IPS DF 4.7 (cell line): ENCODE measurements around the gene LILRB3.
"Not testable (repeated sequence)": the region's sequence is repeated elsewhere in the genome, so short reads cannot be mapped to it uniquely, and the experiment has no call there.

Source experiments
- DNase-seq: peaks from one replicate; pipeline ENCODE4 v3.0.0-alpha.2; 2013; ENCODE audit warnings: low spot score; ENCODE audit errors: extremely low read depth

The LILRB3 gene

DNA sequence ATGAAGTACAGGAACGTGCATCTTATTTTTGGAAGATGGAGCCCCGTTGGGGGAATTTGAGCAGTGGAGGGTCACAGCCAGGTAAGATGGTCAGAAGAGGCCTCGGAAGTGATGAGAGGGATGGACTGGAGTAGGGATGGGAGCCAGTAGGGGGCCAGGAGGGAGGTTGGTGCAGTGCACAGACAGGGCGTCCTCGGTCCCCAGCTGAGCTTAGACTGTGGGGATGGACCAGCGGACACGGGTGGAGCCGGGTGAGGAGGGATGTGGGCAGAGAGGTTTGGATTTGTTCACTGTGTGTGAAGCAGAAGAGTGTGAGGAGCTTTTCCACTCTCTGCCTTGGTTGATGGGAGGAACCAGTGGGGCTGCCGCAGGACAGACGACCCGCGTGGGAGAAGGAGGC is 11.6 kb downstream of the LILRB3 start:
- DNase-seq = no peak

DNA sequence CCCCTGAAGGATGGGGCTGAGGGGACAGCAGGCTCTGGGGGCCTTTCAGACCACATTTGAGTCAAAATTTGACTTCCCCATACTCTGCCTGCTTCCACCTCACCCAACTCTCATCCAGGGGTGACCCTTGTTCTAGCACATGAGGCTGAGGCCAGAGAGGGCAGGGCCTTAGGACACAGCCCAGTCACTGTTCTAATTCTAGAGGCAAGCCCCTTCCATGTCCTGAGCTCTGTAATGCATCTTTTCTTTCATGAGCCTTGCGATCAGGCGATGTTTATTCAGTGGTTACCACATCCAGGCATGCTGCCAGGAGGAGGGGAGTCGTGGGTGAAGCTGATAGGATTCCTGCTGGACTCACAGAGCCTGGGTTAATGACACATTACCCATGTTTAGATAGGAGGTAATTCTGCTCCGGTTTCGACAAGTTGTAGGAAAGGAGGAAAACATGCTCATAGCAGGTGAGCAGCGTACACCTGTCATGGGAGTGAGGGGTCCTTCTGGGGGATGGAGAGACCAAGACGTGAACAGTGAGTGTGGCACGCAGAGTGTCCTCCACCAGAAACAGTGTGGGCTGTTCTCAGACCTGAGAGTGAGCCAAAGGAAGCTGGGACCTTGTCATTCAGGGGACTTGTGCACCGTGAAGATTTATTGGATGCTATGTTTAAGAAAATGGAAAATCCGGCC is 12.9 kb downstream of the LILRB3 start:
- DNase-seq = no peak

DNA sequence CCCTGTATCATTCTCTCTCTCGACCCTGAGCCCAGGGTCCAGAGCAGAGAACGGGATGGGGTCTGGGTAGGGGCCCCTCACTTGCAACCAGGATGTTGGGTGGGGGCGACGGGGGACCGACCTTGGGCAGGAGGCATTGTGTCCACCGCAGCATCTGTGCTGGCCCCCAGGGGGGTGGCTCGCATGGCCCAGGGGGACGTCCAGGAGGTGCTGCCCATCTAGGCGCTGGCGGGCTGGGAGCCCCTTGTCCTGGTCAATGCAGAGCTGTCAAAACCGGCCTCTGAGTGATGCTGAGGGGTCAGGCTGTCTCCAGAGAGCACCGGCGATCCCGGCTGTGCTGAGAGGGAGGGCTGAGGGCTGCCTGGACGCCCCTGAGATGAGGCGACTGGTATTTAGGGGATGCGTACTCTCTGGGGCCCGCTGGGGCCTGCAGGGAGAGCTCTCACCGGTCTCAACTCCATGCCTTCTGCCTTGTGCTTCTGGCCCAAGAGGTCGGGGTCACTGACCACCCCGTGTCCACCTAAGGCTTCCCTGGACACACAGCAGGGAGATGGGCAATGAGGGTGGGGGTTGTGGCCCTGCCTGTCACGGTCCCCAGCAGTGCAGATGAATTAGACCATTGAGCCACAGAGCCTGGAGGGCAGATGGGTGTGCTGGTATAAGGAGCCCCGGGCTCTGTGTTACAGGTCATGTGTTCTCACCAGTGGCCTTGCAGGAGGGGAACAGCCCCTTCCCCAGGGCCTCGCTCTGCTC is 13.6 kb downstream of the LILRB3 start:
- DNase-seq = no peak

DNA sequence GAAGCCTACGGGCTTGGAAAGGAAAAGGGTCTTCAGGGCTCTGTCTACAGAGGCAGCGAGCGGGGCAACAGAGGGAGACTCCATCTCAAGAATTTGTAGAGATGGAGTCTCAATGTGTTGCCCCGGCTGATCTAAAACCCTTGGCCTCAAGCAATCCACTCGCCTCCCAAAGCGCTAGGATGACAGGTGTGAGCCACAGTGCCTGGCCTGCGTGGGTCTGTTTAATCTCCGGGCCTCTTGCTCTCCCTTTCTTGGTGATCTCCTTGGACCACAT is 14.1 kb downstream of the LILRB3 start:
- DNase-seq = no peak

DNA sequence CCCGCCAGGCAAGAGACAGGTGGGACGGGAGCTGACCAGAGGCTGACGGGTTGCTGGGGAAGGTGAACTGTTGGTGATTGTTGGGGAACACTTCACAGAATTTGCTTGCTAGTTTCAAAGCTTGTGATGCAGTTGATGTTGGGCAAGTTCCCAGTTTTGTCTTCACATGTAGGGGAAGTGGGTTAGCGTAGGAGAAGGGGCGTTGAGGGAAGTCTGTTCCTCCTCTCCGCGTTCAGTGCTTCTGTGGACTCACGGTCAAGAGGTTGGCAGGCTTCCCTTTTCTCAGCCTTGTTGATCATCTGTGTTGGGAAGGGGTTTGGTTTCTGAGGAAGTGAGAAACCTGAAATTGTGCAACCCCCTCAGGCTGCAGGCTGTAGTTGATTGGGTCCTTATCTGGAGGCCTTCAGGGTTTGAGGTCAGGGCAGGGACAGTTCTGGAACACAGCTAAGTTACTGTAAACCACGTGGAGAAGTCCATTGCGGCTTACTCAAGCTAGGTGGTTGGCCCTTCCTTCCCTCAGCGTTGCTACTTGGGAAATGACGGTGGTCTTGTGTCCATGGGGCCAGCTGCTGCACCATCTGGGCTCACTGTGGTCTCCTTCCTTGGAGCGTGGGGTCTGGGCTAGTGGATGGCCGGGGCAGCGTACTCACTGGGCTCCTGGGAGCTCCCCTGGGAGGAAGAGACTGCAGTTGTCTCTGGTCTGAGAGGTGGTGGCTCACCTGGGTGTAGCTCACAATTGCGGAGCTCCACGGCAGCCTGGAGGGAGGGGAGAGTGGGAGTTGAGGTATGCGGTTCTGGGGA is 14.6 kb downstream of the LILRB3 start:
- DNase-seq = no peak

DNA sequence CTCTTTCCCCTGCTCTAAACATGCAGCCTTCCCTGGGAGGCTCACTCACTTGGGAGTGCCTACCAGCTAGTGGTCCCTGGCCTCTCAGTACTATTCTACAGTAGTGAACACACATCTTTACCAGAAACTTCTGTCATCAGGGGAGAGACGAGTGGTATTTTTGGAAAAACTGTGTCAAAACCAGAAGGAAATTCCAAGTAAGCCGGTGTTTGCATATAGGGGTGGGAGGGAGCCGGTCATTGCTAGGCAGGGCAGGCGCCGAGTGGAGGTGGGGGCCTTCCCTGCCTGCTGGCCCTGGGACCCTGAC is 15.2 kb downstream of the LILRB3 start:
- no peak for DNase-seq

DNA sequence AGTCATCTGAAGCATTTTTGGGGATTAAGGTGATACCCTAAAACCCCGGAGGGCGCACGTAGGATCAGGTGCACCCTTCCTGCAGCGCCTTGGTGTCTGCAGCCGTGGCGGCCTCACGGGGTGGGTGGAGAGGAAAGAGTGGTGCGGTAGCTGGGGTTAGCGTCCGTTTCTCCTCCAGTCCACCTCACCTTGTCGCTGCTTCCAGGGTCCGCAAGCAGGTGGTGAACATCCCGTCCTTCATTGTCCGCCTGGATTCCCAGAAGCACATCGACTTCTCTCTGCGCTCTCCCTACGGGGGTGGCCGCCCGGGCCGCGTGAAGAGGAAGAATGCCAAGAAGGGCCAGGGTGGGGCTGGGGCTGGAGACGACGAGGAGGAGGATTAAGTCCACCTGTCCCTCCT is 15.6 kb downstream of the LILRB3 start:
- DNase-seq = not testable (repeated sequence)

DNA sequence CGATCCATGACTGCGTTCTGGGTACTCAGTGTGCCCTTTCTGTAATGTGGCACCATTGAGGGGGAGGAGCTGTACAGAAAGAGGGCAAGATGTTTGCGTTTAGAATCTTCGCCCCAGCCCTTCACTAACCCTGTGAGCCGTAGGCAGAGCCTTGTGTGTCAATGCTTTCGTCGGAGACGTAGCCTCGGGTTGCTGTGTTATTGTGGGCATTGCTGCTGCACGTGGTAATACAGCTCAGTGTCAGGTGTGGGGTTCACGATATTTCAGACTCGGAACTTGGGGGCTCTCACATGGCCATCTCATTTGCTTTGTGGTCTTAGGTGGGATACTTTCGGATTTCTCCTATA is 16.0 kb downstream of the LILRB3 start:
- DNase-seq = no peak

DNA sequence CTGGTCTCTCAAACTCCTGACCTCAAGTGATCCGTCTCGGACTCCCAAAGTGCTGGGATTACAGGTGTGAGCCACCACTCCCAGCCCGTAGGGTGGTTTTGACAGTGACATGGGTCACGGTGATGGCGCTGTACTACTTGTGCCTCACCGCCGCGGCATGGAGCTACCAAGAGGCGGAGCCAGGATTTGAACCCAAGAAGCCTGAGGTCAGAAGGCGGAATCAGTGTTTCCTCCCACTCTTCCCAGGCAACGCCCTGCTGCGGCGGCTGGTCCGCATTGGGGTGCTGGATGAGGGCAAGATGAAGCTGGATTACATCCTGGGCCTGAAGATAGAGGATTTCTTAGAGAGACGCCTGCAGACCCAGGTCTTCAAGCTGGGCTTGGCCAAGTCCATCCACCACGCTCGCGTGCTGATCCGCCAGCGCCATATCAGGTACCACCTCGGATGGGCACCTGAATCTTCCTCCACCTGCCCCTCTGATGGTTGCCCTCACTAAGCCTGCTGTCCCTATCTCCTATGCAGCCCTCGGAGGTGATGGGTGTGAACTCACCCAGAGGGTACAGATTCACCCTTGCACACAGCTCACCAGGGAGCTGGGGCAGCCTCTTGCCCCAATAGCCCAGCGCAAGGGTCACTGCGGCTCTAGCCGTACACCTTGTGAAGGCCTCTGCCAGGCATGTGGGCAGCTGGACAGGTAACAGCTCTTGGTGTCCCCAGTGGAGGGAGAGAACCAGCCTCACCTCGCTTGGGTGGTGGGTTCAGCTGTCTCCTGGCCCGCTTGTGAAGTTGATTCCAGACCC is 16.6 kb downstream of the LILRB3 start:
- no peak for DNase-seq

DNA sequence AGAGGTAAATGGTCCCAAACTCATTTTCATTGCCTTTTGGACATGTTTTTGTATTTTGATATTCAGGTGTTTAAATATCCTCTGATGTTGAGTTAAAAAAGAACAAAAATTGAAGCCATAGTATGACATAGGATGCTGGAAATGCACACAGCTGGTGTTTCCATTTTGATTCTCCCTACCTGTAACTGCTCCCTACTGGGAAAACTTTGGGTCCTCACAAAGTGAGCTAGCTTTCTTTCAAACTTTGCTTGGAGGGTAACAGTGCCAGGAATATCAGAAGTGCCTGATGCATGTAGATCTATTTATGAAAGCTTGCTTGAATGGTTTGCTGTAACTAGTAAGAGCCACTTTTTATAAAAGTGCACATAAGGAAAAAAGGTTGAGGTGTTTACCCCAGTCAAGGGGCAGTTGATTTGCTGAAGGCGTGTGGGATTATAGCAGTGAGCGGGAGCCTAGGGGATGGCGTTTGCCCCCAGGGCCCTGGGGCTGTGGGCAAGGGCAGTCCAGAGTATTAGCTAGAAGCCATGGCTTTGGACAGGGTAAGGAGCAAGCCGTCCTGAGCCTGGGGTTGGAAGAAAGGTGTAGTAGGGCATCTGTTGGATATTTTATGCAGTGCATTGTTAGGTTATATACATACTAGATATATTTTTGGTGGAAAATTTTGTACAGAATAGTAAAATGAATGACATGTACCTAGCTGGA is 17.9 kb downstream of the LILRB3 start:
- DNase-seq = no peak

DNA sequence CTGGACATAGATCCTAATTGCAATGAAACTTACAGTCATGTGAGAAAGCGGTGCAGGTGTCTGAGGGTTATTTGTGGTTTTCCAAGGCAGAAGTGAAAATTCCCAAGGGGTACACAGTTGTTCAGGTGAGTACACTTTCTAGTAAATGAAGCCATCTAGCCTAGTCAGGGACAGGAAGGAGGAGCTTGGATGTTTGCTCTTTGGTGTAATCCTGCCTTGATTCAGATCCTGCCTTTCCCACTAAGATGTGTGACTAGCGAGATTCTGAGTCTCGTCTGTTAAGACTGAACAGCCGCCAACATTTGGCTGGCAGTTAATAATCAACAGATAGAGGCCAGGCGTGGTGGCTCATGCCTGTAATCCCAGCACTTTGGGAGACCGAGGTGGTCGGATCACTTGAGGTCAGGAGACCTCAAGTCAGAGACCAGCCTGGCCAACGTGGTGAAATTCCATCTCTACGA is 19.6 kb downstream of the LILRB3 start:
- DNase-seq = no peak

DNA sequence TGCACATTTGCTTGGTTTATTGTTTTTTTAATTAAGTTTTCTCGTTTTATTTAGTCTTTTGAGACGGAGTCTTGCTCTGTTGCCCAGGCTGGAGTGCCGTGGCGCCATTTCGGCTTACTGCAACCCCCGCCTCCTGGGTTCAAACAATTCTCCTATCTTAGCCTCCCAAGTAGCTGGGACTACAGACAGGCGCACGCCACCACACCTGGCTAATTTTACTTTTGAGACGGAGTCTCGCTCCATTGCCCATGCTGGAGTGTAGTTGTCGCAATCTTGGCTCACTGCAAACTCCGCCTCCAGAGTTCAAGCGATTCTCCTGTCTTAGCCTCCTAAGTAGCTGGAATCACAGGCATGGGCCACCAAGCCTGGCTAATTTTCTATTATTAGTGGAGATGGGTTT is 20.8 kb downstream of the LILRB3 start:
- DNase-seq = no peak

DNA sequence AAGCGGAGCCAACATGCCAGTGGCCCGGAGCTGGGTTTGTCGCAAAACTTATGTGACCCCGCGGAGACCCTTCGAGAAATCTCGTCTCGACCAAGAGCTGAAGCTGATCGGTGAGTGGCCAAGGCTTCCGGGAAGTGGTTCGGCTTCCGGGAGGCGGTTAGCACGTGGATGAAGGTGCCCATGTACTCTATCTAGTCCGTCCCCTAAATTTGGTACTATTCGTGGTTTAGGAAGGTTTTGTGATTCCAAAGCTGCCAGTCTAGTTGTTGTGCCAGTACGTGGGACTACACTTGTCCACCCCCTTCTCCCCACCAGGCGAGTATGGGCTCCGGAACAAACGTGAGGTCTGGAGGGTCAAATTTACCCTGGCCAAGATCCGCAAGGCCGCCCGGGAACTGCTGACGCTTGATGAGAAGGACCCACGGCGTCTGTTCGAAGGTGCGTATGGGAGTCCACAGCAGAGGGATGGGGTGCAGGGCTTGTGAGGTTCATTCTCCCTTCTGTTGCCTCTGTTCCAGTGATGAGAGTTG is 21.6 kb downstream of the LILRB3 start:
- DNase-seq = no peak

DNA sequence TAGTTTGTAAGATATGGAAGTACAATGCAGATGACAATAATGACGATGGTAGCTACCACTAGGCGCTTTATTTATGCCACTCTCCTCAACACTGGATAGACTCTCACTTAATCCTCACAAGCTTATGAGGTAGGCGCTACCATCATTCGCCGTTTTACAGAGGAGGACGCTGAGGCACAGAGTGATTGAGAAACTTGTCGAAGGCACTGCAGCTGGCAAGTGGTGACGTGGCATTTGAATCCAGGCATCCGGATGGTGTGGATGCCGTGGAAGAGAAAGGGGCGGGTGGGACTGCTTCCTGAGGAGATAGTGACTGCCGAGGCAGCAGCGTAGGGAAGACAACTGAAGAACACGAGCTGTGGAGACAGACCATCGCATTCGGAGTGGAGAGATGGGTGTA is 23.4 kb downstream of the LILRB3 start:
- no peak for DNase-seq

DNA sequence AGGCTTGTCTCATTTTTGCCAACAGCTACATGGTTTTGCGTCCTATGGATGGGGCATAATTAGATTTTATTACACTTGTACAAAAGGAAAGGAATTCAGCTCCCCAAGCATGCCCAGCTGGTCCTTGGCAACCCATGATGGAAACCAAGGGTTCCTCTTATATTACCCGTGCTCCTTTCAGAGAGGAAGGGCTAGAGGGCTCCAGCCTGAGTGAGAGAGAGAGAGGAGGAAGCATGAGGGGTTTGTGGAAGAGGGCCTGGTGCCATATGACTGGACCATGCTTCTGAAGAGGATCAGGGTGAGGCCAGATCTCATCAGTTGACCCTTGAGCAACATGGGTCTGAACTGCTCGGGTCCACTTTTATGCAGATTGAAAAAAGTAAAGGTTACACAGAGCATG is 25.7 kb downstream of the LILRB3 start:
- no peak for DNase-seq

DNA sequence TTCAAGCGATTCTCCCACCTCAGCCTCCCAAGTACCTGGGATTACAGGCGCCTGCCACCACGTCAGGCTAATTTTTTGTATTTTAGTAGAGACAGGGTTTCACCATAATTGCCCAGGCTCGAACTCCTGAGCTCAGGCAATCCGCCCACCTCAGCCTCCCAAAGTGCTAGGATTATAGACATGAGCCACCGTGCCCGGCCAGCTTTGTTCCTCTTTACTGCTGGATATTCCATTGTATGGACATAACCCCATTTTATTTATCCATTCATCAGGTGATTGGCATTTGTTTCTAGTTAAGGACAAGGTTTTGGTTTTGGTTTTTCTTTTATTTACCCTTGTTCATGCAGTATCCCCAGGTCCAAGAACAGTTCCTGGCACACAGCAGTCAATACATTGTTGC is 26.3 kb downstream of the LILRB3 start:
- no peak for DNase-seq

DNA sequence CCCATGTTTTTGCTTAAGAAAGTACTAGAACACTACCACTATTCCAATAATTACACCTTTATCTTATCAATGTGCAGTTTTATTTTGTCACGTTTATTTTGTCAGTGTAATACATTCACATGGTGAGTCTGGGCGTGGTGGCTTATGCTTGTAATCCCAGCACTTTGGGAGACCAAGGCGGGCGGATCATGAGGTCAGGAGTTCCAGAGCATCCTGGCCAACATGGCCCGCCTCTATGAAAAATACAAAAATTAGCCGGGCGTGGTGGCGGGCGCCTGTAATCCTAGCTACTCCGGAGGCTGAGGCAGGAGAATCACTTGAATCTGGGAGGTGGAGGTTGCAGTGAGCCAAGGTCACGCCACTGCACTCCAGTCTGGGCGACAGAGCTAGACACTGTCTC is 28.3 kb downstream of the LILRB3 start:
- DNase-seq = not testable (repeated sequence)

DNA sequence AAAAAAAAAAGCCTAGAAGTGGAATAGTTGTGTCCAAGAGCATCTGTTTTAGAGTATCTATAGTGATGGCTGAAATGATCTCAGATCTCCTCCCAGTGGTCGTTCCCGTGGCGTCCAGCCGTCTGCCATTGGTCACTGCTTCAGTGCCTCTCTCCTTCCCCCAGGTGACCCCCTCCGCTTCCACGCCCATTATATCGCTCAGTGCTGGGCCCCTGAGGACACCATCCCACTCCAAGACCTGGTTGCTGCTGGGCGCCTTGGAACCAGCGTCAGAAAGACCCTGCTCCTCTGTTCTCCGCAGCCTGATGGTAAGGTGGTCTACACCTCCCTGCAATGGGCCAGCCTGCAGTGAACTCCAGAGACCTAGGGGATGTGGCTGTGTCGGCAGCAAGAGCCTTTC is 29.8 kb downstream of the LILRB3 start:
- no peak for DNase-seq

DNA sequence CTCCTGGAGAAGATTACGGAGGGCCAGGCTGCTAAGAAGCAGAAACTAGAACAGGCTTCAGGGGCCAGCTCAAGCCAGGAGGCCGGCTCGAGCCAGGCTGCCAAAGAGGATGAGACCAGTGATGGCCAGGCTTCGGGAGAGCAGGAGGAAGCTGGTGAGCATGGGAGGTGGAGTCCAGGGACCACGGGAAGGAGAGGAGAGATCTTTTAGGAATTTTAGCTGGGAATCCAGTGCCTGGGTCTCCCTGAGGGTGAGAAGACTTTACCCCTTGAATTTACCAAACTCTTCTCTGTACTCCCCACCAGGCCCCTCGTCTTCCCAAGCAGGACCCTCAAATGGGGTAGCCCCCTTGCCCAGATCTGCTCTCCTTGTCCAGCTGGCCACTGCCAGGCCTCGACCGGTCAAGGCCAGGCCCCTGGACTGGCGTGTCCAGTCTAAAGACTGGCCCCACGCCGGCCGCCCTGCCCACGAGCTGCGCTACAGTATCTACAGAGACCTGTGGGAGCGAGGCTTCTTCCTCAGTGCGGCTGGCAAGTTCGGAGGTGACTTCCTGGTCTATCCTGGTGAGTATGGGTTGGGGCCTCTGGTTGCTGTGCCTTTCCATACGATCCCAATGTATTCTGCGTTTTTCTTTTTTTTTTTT is 30.9 kb downstream of the LILRB3 start:
- DNase-seq = no peak

DNA sequence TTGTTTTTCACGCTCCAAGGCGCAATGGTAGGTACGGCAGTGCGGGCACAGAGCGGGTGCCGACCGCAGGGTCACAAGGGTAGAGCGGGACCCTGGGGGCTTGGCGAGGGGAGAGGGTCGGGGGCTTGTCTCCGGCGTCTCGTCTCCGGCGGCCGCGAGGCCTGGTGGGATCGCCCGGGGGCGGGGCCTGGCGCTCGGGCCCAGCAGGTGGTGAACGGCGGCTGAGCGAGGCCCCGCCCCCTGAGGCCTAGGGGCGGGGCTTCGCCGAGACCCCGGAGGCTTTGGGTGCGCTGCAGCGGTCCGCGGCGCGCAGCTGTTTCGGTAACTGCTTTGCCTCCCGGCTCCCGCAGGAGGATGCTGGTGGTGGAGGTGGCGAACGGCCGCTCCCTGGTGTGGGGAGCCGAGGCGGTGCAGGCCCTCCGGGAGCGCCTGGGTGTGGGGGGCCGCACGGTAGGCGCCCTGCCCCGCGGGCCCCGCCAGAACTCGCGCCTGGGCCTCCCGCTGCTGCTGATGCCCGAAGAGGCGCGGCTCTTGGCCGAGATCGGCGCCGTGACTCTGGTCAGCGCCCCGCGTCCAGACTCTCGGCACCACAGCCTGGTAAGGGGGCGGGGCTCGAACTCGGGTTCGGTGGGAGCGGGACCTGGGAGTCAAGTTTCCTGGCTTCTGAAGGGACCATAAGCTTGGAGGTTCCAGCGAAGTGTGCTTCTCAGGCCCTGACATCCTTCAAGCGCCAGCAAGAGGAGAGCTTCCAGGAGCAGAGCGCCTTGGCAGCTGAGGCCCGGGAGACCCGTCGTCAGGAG is 31.6 kb downstream of the LILRB3 start, which contains the start of gene TSEN34:
Gene TSEN34, plus strand, starts transcription at position 298 of the 800 bp plus-strand sequence. Its CDS starts 57 bp downstream, at position 355.
- DNase-seq = no peak
